DOHH2 (cell line): ENCODE results near the gene GLRX3.

Experiments used
- EZH2phosphoT487 ChIP-seq: fragments of 200-600 bp; sonication (generic); IDR thresholded peaks from 2 replicates; pipeline ENCODE4 v1.6.1; 2017; ENCODE audit warnings: borderline replicate concordance, mild to moderate bottlenecking, antibody characterized with exemption, low read length, moderate library complexity, mixed read lengths
- TF ChIP-seq, protein P1 (sequence below): fragments of 200-600 bp; sonication (generic); IDR thresholded peaks from one replicate; pipeline ENCODE4 v1.5.1; 2014; ENCODE audit warnings: antibody characterized with exemption, mild to moderate bottlenecking, low read depth, low read length; ENCODE audit not compliant: poor library complexity, severe bottlenecking

DNA sequence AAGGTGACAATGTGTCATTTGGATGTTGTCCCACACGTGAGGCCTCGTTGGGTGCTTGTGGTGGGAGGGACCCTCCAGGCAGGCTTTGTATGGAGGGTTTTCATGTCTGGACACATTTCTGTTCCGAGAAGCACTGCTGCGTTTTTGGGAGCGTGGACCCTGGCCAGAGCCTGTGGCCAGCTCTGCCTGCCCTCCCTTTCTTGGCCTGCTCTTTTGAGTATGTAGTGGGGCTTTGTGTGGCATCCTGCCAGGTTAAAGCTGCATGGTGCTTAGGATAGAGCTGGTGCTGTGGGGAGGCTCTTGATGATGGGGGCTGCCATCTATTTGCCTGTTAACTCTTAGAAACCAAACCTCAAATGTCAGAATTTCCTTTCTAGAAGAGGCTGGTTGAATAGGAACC, 45.7 kb downstream of the GLRX3 start:
- TF ChIP-seq, protein P1, sequence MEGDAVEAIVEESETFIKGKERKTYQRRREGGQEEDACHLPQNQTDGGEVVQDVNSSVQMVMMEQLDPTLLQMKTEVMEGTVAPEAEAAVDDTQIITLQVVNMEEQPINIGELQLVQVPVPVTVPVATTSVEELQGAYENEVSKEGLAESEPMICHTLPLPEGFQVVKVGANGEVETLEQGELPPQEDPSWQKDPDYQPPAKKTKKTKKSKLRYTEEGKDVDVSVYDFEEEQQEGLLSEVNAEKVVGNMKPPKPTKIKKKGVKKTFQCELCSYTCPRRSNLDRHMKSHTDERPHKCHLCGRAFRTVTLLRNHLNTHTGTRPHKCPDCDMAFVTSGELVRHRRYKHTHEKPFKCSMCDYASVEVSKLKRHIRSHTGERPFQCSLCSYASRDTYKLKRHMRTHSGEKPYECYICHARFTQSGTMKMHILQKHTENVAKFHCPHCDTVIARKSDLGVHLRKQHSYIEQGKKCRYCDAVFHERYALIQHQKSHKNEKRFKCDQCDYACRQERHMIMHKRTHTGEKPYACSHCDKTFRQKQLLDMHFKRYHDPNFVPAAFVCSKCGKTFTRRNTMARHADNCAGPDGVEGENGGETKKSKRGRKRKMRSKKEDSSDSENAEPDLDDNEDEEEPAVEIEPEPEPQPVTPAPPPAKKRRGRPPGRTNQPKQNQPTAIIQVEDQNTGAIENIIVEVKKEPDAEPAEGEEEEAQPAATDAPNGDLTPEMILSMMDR, result no peak
- no peak for TF ChIP-seq EZH2phosphoT487
